HS-27A (cell line): Measurements from ENCODE around the gene BLOC1S3.
"Not testable (repeated sequence)": the region's sequence is repeated elsewhere in the genome, so short reads cannot be mapped to it uniquely, and the experiment has no call there.

Source experiments
- DNase-seq: peaks from one replicate; pipeline ENCODE4 v3.0.0-alpha.2; 2012; ENCODE audit warnings: low read depth, missing footprints

The BLOC1S3 gene

DNA sequence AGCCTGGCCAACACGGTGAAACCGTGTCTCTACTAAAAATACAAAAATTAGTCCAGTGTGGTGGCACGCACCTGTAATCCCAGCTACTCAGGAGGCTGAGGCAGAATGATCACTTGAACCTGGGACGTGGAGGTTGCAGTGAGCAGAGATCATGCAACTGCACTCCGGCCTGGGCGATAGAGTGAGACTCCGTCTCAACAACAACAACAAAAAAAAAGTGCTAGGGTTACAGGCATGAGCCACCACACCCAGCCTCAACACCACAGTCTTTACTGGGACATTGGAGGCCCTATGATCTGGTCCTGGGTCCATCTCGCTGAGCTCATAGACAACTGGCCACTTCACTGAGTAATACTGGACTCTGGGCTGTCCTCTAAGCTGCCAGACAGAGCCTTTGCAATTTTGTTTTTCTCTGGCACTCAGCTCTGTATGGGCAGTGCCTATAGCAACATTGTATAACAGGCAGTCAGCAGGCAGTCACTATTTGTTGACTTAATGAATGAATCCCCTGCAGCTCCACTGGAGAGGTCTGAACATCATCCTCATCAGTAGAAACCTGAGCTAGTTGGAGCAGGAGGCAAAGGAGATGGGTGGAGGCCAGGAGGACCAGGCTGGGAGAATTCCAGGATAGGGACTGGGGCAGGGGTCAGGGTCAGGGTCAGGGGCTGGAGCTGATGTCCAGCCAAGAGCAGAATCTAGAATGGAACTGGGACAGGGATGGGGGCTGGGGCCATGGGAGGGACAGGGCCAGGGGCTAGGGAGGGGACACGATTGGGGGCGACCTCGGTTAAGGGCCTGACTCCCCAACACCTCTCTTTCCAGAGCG lies 8.1 kb downstream of the BLOC1S3 start:
- no peak for DNase-seq

DNA sequence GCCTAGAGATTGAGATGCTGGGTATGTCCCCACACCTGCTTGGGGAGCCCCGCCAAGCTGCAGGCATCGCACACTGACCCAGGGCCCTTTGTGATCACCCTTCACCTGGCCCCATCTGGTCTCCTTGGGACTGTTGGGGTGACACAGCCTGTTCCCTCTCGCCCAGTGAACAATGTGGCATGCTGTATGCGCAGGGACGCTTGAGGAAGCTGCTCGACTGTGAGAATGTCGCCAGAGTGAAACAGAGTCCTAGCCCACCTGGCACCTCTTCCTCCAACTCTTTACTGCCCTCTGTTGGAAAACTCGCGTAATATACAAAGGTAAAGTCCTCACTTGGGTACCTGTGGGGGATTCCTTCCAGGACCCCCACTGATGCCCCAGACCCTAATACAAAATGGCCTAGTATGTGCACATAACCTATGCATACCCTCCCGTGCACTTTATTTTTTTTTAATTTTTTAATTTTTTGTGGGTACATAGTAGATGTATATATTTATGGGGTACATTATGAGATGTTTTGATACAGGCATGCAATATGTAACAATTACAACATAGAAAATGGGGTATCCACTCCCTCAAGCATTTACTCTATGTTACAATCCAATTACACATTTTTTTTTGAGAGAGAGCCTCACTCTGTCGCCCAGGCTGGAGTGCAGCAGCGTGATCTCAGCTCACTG lies 9.0 kb downstream of the BLOC1S3 start:
- DNase-seq: no peak

DNA sequence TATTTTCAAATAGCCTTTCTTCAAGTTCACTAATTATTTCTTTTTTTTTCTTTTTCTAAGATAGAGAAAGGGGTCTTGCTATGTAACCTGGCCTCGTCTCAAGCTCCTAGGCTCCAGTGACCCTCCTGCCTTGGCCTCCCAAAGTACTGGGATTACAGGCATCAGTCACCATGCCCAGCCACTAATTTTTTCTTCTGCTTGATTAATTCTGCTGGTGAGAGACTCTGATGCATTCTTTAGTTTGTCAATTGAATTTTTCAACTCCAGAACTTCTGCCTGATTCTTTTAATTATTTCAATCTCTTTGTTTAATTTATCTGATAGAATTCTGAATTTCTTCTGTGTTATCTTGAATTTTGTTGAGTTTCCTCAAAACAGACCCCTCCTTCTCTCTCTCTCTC lies 11.4 kb downstream of the BLOC1S3 start:
- no peak for DNase-seq

DNA sequence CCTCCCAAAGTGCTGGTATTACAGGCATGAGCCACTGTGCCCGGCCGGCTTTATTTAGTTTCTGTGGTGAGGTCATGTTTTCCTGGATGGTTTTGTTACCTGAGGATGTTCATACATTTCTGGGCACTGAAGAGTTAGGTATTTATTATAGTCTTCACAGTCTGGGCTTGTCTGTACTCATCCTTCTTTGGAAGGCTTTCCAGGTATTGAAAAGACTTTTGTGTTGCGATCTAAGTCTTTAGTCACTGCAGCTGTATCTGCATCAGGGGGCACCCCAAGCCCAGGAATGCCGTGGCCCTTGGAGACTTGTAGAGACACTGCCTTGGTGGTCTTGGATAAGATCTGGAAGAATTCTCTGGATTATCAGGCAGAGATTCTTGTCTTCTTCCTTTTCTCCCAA lies 12.8 kb downstream of the BLOC1S3 start:
- no peak for DNase-seq

DNA sequence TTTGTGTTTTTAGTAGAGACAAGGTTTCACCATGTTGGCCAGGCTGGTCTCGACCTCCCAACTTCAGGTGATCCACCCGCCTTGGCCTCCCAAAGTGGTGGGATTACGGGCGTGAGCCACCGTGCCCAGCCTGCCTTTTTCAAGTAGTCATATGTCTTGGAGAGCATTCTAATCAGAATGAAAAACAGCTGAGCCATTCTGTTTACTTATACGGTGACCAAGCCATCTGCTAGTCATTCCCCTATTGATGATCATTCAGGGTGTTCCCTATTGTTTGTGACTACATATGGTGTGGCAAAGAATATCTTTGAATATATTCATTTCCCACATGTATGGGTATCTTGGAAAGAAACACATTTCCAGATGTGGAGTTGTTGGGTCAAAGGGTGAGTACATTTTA lies 17.2 kb downstream of the BLOC1S3 start:
- DNase-seq: no peak

DNA sequence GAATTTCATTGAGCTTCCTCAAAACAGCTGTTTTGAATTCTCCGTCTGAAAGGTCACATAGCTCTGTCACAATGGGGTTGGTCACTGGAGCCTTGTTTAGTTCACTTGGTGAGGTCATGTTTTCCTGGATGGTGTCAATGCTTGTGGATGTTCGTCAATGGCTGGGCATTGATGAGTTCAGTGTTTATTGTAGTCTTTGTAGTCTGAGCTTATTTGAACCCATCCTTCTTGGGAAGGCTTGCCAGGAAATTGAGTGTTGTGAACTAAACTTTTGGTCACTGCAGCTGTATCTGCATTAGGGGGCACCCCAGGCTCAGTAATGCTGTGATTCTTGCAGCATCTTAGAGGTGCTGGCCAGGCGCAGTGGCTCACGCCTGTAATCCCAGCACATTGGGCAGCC lies 22.0 kb downstream of the BLOC1S3 start:
- DNase-seq: no peak

DNA sequence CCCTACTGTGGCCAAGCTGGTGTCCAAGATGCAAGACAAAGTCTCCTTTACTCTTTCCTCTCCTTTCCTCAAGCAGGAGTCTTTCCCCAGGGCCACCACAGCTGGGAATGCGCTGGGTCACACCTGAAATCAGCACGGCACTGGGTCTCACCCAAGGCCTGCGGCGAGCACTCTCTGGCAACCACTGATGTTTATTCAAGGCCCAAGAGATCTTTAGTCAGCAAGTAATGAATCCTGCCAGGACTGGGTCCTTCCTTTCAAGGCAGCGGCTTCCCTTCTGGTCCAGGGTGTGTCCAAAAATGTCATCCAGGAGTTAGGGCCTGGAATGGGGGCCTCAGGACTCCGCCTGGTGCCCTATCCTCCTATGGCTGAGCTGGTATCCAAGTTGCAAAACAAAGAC lies 24.1 kb downstream of the BLOC1S3 start:
- no peak for DNase-seq

DNA sequence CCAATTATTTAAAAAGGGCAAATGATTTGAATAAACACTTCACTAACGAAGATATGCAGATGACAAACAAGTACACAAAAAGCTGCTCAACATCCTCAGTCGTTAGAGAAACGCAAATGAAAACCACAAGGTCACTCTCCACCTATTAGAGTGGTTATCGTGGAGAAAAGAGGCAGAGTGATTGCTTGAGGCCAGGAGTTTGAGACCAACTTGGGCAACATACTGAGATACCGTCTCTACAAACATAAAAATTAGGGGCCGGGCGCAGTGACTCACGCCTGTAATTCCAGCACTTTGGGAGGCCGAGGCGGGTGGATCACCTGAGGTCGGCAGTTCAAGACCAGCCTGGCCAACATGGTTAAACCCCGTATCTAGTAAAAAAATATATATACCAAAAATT lies 27.2 kb downstream of the BLOC1S3 start:
- no peak for DNase-seq

DNA sequence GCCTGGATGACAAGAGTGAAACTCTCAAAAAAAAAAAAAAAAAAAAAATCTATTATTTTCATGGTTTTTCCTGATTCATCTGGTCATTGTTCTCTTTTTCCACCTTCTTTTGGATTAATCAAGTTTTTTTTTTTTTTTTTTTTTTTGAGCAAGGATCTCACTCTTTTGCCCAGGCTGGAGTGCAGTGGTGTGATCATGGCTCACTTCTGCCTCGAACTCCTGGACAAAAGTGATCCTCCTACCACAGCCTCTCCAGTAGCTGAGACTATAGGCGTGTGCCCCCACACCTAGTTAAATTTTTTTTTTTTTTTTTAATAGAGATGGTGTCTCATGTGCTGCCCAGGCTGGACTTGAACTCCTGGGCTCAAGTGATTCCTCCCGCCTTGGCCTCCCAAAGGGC lies 27.7 kb downstream of the BLOC1S3 start:
- DNase-seq: no peak

DNA sequence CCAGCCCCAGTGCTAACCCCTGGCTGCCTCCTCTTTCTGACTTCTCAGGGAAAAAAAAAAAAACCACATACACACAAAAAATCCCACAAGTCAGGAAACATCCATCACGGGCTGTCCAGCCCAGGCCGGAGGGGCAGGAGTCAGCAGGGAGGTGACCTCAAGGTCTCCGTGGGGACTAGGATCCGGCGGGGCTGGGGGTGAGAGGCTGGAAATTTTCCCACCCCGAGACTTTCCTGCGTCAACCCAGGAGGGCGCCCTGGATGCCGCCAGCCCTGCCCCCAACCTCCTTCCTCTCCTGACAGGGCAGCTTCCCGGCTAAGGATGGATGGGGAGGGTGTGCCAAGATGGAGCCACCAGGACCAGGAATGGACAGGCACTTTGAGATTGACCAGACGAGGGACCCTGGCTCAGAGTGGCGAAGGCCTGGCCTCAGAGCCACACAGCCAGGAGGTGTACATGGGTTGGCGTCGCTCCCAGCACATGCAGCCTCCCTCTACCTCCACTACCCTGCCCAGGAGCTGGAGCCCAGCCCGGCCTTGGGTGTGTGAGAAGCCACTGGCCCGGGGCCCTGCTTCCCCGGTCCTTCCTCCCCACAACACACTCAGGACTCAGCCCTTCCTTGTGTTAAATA lies 33.3 kb downstream of the BLOC1S3 start:
- DNase-seq: no peak

DNA sequence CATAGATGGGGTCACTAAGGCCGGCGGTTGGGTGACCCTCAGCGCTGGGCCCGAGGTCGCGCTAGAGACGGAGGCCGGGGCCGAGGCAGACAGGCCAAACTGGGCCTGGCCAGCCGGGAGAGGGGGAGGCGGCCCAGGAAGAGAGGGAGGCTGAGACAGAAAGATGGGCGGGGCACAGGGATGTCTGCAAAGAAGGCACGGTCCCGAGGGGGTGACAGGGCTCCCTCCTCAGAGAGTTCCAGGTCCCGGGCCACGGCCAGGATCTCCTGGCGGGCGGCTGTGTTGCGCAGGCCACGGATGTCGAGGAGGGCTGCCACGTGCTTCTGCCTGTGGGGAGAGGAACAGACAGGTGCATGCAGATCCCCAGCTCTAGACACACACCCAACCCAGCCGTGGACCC lies 34.4 kb downstream of the BLOC1S3 start:
- DNase-seq: no peak

DNA sequence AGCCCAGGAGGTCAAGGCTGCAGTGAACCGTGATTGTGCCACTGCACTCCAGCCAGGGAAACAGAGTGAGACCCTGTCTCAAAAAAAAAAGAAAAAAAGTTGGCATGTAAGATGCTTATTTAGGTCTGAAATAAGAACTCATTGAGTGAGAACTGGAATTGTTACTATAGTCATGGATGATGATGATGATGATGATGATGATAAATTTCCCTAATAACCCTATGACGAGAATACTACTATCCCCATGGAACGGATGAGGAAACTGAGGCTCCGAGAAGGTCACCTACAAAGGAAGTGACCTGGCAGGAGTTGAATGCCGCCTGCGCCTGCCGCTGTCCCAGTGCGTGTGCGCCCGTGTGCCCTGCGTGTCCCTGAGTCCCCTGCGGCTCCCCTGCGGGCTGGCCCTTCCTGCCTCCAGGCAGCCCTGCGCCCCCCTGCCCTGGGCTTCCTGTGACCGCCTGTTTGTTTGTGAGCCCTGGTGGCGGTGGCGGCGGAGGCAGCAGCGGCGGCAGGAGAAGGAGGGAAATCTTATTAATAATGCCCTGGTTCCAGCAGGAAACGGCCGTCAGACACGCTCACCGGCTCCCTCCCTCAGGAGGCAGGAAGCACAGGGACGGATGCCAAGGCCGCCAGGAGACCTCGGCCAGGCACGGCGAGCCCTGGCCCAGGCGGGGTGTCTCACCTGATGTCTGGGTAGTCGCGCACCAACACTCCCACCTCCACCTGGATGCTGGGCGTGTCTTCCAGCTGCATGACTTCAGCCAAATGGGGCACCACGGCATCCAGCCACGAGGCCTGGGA lies 37.0 kb downstream of the BLOC1S3 start:
- no peak for DNase-seq

DNA sequence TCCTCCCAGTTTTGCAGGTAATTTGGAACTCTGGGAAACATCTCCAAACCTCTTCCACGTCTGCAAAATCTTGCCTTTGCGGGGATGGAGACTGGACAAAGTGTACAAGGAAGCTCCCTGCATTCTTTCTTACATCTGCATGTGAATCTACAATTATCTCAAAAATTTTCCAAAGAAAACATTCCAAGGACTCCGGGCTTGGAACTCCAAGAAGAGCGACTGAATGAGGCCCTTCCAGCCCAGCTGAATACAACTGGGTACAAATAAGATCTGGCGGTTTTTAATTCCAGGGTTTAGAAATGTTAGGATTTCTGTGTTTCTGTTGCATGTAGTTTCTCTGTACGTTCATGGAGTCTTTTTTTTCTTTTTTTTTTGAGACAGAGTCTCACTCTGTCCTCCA lies 38.1 kb downstream of the BLOC1S3 start:
- DNase-seq: no peak

DNA sequence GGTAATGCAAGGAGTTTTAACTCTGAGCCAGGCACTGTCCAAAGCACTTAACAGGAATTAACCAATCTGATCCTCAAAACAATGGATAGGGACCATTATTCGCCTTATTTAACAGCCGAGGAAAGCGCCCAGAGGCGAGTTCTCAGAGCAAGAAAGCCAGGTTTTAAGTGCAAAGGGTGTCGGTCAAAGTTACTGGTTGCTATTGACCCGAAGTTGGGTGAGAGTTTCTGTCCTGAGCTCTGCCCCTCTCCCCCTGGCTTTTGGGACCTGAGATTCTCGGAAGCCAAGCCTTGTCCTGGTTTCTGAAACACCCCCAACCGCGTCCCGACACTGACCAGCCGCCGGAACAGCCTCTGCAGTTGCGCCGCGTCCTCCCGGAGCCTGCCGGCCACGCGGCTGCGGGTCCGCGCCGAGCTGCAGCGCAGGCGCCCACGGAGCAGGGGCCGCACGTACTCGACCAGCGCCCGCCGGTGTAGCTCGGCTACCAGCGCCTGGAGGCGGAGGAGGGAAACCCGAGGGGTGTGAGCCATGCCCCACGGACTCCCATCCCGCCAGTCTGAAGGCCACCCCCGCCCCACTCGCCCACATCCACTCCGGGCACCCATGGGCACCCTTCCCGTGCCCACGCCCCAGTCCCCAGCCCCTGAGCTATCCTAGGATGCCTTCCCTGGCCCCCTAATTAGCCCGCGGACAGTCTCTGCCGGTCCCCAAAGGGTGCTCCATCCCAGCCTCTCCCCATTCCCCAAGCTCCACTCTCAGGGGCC lies 38.8 kb downstream of the BLOC1S3 start:
- DNase-seq: no peak

DNA sequence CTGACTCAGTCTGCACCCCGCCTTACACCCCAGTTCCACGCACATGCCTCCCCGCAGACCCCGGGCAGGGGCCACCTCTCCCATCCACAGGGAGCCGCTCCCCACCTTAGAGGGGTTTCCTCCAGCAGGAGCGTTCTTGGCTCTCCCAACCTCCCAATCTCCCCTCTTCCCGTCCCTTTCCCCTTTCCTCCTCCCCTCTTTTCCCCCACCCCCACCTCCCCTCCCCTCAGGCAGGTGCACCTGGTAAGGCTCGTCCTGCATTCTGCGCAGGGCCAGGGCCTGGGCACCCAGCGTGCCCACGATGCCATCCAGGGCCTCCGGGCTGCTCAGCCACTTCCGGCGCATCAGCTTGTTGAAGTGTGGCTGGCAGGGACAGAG lies 39.4 kb downstream of the BLOC1S3 start:
- DNase-seq: no peak

DNA sequence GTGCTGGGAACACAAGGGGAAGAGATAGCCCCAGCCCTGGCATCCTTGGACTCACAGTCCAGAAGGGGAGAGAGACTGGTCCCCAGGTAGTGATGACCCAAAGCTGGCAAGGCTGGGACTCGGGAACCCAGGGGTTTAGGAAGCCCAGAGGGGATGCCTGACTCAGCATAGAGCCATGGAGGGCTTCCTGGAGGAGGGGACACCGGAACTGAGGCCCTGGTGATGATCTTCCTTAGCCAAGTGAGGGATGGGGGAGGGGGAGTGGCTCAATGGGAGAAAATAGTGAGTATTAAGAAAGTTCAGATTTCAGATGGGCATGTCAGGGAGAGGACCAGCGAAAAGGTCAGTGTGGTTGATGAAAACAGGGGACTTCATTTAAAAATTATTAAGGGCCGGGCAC lies 39.8 kb downstream of the BLOC1S3 start:
- no peak for DNase-seq

DNA sequence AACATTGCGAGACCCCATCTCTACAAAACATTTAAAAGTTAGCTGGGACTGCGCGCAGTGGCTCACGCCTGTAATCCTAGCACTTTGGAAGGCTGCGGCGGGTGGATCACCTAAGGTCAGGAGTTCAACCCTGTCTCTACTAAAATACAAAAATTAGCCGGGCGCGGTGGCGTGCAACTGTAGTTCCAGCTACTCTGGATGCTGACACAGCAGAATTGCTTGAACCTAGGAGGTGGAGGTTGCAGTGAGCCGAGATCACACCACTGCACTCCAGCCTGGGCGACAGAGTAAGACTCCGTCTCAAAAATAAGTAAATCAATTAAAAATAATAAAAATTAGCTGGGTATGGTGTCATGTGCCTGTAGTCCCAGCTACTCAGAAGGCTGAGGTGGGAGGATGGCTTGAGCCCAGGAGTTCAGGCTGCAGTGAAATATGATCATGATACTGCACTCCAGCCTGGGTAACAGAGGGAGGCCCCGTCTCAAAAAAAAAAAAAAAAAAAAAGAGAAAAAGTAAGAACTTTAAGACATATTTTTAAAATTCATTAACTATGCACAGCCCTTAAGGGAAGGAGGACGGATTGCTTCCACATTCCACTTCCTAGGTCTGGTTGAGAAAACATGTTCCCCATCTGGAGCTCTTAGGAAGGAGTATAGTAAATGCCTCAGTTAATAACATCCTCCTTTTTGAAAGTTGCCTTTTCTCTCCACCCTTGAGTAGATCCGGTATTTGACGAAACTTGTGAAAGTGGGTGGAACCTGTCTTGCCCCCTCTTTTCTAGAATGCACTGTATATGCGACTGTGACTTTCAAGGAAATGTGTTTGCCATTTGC lies 40.5 kb downstream of the BLOC1S3 start:
- no peak for DNase-seq

DNA sequence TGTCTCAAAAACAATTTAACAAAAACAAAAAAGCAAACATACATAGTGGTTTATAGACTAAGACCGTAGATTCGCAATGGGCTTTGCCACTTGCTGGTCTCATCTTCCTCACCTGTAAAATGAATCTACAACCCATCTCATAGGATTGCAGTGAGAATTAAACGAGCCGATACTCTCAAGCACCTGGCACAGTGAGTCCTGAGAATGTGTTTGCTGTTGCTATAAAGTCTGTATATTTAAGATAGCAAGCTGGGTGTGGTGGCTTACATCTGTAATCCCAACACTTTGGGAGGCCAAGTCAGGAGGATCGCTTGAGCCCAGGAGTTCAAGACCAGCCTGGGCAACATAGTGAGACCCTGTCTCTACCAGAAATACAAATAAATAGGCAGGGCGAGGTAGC lies 44.1 kb downstream of the BLOC1S3 start:
- no peak for DNase-seq

DNA sequence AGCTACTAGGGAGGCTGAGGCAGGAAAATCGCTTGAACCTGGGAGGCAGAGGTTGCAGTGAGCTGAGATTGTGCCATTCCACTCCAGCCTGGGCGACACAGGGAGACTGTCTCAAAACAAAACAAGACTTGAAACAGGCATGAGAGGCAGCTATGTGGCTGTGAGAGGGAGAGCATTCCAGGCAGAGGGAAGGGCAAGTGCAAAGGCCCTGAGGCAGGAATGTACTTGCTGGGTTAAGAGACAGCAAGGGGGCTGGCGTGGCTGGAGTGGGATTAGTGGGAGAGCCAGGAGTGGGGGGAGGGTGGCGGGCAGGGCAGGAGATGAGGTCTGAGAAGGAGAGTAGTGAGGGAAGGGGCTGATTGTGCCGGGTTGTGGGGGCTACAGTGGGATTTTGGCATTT lies 45.3 kb downstream of the BLOC1S3 start:
- DNase-seq: no peak

DNA sequence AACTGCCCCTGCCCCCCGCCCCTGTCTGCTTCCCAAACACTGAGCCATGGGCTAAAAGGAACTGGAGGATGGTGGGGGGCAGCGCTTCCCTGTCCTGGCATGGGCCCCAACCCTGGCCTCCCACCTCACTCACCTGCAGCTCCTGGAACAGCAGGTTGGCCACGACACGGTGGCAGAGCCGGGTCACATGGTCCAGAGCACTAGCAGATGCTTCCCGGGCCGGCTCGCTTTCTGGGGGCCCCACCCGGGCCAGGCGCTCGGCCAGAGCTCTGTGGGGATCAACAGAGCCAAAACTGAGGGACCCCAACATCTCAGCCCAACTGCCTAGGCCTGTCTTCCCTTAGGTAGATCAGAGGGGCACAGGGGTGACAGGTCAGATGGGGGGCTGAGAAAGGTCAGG lies 46.1 kb downstream of the BLOC1S3 start:
- no peak for DNase-seq

DNA sequence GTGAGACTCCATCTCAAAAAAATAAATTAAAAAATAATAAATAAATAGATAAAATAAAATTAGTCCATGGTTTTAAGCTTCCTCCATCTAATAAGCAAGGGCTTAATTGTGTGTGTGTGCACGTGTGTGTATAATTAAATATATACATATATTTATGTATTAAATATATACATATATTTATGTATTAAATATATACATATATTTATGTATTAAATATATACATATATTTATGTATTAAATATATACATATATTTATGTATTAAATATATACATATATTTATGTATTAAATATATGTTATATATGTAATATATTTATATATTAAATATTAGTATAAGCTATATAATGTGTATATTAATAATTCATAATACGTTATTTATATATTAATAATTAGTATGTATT lies 50.5 kb downstream of the BLOC1S3 start:
- not testable (repeated sequence) for DNase-seq
